ENCODE results near the gene SFXN4. TPM values are rescaled to one million over a fixed set of nuclear protein-coding genes. Genes with fewer than 3 reads are reported as not detected.

The SFXN4 gene
- total and polyA plus RNA-seq, 9 of the 15 experiments (the other 6 are each of a cell fraction or from before 2014, with no cell fraction given), result 40.1 to 97.8 (median 54.5) TPM

- TF ChIP-seq ILK (tag; IDR thresholded peaks at IDR 0.05; ENCODE audit: borderline replicate concordance, low read depth) (no peak), SIN3B (IDR thresholded peaks at IDR 0.05; ENCODE audit: low read depth) (no peak), ZNF133 (CRISPR knock-in tag; IDR thresholded peaks at IDR 0.05) (no peak), SP1 (CRISPR knock-in tag; IDR thresholded peaks at IDR 0.05) (no peak), FOXK1 (CRISPR knock-in tag; IDR thresholded peaks at IDR 0.05; ENCODE audit: borderline replicate concordance) (no peak), CEBPG (CRISPR knock-in tag; IDR thresholded peaks at IDR 0.05) (no peak), CEBPG (tag; conservative IDR thresholded peaks at IDR 0.05 in 1 of 2, IDR thresholded peaks at IDR 0.05 in 1 of 2) (no peak), ZNF639 (CRISPR knock-in tag; conservative IDR thresholded peaks at IDR 0.05 in 1 of 2, IDR thresholded peaks at IDR 0.05 in 1 of 2) (no peak), NR3C1 (CRISPR knock-in tag; IDR thresholded peaks at IDR 0.05) (no peak), TGIF2 (CRISPR knock-in tag; IDR thresholded peaks at IDR 0.05) (no peak), CHD1 (IDR thresholded peaks at IDR 0.05; ENCODE audit: low read length) (peak; percentile 80), SIN3A (IDR thresholded peaks at IDR 0.05; ENCODE audit: borderline replicate concordance in 2 of 2, control insufficient read depth in 1 of 2, low read depth in 2 of 2, low read length in 2 of 2) (no peak), ZNF551 (CRISPR knock-in tag; IDR thresholded peaks at IDR 0.05) (no peak), PHF21A (IDR thresholded peaks at IDR 0.05; ENCODE audit: borderline replicate concordance, low read depth) (no peak), MEIS2 (IDR thresholded peaks at IDR 0.05; ENCODE audit: partially characterized antibody) (no peak)
- TF ChIP-seq, protein P1, sequence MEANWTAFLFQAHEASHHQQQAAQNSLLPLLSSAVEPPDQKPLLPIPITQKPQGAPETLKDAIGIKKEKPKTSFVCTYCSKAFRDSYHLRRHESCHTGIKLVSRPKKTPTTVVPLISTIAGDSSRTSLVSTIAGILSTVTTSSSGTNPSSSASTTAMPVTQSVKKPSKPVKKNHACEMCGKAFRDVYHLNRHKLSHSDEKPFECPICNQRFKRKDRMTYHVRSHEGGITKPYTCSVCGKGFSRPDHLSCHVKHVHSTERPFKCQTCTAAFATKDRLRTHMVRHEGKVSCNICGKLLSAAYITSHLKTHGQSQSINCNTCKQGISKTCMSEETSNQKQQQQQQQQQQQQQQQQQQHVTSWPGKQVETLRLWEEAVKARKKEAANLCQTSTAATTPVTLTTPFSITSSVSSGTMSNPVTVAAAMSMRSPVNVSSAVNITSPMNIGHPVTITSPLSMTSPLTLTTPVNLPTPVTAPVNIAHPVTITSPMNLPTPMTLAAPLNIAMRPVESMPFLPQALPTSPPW (CRISPR knock-in tag; IDR thresholded peaks at IDR 0.05), result no peak
These were observed 12.3 kb upstream of the SFXN4 start (continued) for GRCh38 chr10:119177708-119178371.
